HCT116 (cell line): ENCODE results near the gene NPLOC4.

ENCODE experiments used
- CTCF ChIP-seq, 3 experiments: fragments of 200-600 bp in 1 of 3; sonication (generic) in 1 of 3; IDR thresholded peaks in 2 of 3; conservative IDR thresholded peaks in 1 of 3; 2 replicates each; pipeline ENCODE4 v1.5.1; 2012 to 2017; ENCODE audit warnings: low read depth in 2 of 3, low read length in 2 of 3, antibody characterized with exemption in 1 of 3, borderline replicate concordance in 1 of 3, control low read depth in 1 of 3, mild to moderate bottlenecking in 1 of 3, mixed read lengths in 1 of 3, mixed run types in 1 of 3, moderate library complexity in 1 of 3; ENCODE audit not compliant: insufficient read depth in 1 of 3
- EZH2phosphoT487 ChIP-seq: fragments of 200-600 bp; IDR thresholded peaks from 2 replicates; pipeline ENCODE4 v1.6.1; 2018; ENCODE audit warnings: antibody characterized with exemption, borderline replicate concordance
- MAX ChIP-seq: IDR thresholded peaks from 2 replicates; pipeline ENCODE4 v1.6.1; 2012

GRCh38 chr17:81647640-81648012 is 10.7 kb upstream of the NPLOC4 start:
- no peak for TF ChIP-seq EZH2phosphoT487
- no peak for TF ChIP-seq MAX
- no peak for TF ChIP-seq CTCF (IDR thresholded peaks at IDR 0.05 in 2 of 3, conservative IDR thresholded peaks at IDR 0.05 in 1 of 3; ENCODE audit: borderline replicate concordance in 1 of 3, insufficient read depth in 1 of 3, low read depth in 2 of 3, low read length in 2 of 3)
